GM19240 (cell line): ENCODE results near the gene CMAS.
"Not testable (repeated sequence)": the region's sequence is repeated elsewhere in the genome, so short reads cannot be mapped to it uniquely, and the experiment has no call there.

Experiments used
- DNase-seq: peaks from one replicate; pipeline ENCODE4 v3.0.0; 2011; ENCODE audit warnings: low spot score; ENCODE audit not compliant: insufficient read length

CMAS gene

DNA sequence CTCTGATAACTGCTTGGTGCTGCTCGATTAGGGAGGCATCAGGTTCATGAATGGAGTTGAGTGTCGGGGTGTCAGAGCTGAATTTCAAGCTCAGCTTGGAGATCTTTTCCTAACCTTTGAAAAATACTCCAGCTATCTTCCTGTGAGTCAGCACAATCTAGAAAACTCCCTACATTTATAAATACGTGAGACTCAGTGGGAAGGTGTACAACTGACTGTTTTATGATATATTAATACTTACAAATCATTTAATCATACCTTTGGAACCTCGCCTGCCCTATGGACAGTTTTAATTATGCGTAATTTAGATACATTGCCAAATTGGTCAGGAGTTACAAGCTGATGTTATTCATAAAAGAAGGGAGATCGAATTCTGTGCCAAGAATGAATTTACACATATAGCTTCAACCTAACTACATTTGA lies 961 bp downstream of the CMAS start:
- DNase-seq: no peak

DNA sequence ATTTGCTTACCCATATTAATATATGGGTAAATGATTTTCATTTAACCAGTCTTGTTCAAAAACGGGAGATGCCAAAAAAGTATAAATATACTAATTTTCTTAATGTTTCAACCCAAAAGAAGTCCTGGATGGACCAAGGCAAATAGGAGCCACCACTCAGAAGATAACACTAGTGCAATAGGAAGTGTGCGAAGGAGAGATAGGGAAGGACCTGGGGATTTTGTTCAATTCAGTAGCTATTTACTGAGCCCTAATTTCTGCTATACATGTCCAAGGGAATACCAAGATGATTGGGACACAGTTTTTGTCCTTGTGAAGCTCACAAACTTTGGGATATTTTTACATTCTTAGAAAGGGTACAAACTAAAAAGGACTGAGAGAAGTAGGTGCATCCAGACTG lies 1.5 kb downstream of the CMAS start:
- no peak for DNase-seq

DNA sequence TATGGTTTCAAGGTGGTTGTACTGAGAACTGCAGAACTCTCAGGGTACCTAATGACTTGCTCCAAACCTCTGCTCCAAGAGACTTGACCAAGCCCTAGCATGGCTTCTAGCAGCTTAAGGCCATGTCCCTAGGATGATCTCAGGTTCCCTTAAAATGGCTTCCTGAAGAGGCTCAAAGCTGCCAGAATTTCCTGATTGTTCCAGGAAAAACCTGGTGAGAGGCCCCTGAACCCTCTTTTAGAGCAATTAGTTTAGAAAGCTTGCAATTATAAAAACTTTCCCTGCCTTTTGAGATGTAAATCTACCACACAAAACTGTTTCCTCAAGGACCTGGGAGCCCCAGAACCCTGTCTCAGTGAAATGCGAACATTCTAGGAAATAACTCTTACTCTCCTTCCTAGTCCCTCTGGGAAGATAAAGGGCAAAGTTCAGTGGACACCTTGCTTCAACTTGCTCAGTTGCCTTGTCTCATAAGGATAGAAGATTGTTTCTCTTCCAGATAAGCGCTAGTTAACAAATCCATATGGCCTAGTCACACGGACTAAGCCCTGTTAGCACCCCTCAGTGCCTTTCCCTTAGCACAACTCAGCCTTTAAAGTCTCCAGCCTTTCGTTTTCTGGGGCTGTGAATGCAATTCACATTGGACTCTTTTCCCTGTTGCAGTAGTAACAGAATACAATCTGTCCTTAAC lies 2.5 kb downstream of the CMAS start:
- no peak for DNase-seq

DNA sequence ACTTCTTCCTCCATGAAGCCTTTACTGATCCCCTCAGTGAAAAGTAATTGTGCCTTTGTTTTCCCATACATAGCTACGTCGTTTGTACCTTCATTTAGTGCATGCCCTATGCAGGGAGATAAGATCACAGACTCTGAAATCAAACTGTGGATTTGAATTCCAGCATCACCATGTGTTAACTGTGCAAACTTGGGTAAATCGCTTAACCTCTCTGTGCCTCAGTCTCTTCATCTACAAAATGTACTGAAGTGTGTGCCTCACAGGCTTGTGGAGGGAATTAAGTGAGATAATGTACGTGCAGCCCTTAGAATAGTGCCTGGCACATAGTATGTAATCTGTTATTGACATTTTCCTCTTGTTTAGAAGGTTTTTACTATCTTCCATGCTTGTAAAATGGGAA lies 4.1 kb downstream of the CMAS start:
- DNase-seq: no peak

DNA sequence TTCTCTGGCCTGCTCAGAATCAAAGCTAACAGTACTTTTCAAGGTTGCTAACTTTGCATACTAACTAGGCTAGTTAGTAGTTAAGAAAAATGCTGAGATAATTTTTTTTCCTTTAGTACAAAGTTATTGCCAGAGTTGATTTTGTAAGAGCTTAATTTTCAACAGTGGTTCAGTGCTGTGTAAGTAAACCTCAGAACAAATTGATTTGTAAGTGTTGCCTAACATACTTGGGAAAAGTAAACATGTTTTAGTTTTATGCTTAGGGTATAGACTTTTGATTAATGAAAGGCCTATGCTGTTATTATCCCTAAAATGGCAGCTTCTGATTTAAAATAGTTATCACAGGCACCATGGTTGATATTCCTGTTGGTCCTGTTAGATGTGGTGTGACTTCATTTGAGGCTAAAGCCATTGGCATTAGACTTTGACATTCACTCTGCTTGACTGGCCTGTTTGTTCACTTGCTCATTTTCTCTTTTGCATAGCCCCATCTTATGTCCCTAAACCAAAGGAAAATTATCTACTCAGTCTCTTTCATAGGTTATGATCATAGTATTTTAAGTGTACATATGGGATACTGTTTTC lies 5.2 kb downstream of the CMAS start:
- no peak for DNase-seq

DNA sequence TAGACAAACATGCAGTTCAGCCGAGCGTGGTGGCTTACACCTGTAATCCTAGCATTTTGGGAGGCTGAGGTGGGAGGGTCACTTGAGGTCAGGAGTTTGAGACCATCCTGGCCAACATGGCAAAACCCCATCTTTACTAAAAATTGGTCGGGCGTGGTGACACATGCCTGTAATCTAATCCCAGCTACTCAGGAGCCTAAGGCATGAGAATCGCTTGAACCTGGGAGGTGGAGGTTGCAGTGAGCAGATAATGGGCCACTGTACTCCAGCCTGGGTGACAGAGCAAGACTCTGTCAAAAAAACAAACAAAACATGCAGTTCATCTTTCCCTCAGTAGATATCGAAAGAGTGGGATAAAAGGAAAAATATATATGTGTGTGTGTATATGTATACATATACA lies 7.0 kb downstream of the CMAS start:
- not testable (repeated sequence) for DNase-seq

DNA sequence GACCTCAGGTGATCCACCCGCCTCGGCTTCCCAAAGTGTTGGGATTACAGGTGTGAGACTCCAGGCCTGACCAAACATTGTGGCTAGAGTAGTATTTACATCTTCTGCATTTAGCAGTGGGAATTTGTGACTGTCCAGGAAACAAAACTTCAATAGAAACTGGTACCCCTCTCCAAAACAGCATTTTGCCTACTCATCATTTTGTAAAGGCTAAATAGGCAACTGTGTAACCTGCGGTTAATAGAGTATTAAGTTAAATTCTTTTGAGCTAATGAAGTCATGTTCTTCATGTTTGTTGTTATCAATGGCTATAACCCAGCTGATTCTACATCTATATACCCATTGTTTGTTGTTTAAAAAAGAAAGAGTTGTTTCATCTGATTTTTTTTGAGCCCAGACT lies 8.1 kb downstream of the CMAS start:
- DNase-seq: no peak

DNA sequence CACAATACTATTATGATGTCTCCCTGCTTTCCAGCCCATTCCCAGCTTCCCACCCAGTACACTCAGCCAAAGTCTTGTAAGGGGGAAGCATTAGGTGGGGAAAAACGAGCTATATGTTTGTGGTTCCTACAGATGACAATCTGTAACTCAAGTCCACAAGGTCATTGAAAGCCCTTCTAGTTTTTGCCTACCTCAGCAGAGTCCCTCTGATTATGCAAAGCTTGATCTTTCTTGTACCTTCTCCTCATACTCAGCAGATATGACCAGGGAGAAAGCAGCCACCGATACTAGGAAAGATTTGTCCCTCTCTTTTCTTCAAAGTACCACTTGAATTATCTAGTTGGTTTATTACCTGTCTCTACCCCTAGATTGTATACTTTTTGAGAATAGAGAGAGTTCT lies 10.6 kb downstream of the CMAS start:
- no peak for DNase-seq

DNA sequence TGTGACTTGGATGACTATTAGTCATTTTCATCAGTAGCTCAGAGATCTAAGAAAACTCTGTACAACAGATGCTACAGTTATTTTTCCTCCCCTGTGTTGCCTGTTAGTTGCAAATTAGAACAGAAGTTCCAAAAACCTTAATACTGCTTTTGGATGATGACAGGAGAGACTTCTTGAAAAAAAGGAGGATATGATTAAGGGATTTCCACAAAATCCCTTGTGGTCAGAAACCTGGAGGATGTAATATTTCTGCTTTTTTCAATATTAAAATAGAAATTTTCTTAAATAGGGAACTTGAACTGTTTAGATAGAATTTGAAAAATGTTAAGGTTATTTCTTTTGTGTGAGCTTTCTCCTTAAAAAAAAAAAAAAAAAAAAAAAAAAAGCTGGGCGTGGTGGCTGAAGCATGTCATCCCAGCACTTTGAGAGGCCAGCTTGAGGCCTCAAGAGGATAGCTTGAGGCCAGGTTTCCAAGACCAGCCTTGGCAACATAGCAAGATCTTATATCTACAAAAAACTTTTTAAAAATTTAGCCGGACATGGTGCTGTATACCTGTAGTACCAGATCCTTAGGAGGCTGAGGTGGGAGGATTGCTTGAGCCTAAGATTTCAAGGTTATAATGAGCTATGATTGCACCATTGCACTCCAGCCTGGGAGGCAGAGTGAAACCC lies 14.1 kb downstream of the CMAS start:
- no peak for DNase-seq

DNA sequence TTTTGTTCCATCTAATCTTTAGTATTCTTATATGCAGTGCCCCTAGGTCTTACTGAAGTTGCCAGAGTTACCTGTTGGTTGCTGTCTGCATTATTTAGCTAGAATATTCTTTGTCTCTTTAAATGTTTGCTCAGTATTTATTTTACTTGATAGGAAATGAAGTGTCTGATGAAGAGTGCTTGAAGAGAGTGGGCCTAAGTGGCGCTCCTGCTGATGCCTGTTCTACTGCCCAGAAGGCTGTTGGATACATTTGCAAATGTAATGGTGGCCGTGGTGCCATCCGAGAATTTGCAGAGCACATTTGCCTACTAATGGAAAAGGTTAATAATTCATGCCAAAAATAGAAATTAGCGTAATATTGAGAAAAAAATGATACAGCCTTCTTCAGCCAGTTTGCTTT lies 18.9 kb downstream of the CMAS start:
- DNase-seq: no peak

DNA sequence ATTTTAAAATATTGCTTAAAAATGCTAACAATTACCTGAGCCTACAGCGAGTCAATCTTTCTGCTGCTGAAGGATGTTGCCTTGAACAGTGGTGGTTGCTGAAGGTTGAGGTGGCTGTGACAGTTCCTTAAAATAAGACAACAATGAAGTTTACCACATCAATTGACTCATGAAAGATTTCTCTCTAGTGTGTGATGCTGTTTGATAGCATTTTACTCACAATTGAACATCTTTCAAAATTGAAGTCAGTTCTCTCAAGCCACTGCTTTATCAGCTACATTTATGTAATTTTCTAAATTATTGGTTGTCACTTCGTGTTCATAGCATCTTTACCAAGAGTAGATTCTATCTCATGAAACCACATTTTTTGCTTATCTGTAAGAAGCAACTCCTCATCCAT lies 20.3 kb downstream of the CMAS start:
- no peak for DNase-seq

DNA sequence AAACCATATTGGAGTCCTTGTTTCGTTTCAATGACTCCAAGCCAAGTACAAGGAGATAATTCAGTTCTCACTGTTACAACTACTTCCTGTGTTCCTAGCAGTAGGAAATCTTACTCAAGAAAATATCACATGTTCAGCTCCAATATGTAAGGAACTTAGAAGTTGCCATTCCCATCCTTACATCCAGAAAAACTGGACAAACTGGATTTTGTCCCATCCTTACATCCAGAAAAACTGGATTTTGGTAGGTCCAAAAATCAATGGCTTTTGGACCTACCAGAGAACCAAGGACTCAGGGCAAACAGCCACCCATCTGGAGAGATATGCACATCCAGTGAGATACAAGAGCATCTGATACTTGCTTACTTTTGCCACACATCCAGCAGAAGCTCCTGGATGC lies 23.8 kb downstream of the CMAS start:
- DNase-seq: no peak

DNA sequence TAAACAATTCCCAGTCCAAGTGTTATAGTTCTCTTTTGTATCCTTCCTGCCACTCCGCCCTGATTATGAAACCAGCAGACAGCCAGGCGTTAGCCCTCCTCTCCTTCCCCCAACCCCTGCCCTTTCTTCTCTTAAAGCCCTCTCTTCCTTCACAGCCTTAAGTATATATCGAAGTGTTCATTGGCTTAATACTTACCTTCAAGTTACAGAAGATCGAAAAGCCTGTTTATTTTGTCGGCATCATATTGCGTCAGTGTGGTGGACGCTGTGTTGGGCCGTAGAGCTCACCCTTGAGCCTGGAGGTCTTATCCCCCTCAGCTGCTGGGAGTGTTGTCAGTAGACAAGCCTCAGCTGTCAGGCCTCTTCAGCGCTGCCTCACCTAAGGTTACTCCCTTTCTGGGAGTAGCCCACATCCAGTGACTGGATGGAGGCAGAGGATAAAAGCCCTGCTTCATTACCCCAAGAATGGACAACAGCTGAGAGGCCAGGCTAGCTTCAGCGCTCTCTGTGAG lies 36.2 kb downstream of the CMAS start:
- no peak for DNase-seq

DNA sequence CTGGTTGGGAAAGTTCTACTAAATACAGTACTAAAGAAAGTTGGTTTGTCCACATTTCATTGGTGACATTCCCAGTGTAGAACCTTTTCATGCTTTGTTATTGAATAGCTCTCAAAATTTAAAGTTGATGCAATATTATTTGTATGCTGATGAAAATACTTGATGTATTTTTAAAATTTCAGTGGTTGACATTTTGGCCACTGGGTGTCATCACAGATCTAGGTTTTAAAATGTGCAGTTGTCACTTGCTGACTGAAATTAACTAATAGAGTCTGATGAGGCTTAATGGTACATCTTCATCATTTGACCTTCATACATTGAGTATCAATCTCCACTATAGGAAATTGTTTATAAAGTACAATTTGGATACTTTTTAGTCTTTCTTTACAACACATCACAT lies 37.1 kb downstream of the CMAS start:
- no peak for DNase-seq

DNA sequence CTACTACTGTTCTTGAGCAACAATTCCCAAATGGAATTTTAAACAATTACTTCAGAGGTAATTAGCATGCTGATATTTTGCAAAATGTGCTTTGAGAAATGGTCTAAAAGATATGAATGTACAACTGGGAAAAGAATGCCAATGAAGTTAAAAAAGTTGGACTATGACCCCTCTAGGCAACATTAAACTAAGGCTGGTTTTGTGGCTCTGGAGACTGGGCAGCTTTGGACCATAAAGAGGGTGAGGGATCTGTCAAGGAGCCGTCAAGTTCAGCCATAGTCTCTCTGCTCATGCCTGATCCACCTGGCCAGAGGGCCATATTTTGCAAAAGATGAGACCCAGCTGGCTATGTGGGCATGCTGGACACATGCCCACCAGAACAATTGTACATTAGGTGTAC lies 38.8 kb downstream of the CMAS start:
- DNase-seq: no peak

DNA sequence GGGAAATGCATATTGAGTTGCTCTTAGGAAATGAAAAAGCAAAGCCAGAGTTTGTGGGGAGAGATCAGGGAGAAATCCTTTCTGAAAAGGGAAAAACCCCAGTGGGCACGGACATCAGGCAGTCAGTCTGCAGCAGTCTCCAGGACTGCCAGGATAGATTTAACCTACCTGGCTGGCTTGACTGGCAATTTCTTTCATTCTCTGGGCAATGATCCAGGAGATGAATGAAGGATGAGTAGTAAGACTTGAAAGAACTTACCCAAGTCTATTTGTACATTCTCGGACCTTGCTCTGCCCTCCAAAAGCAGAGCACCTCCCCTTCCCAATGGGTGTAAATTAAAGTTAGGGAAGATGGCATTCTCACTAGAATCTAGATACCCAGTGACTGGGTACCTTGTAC lies 42.9 kb downstream of the CMAS start:
- DNase-seq: no peak

DNA sequence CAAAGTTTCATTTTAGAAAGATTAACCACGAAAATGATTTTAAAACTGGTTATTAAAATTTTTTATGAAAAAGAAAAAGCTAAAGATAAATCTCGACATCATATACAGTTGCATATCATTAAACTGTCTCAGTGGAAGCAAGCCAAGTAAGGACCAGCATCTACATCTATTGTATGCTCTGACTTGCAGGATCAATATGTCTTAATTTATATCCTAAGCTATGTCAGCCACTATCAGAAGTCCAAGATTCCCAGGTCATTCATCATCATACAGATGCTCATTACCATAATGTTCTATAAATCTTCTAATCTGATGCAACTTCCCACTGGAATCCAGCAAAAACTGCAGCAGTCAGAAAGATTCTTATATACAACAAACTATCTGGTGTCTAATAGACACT lies 43.5 kb downstream of the CMAS start:
- DNase-seq: no peak

DNA sequence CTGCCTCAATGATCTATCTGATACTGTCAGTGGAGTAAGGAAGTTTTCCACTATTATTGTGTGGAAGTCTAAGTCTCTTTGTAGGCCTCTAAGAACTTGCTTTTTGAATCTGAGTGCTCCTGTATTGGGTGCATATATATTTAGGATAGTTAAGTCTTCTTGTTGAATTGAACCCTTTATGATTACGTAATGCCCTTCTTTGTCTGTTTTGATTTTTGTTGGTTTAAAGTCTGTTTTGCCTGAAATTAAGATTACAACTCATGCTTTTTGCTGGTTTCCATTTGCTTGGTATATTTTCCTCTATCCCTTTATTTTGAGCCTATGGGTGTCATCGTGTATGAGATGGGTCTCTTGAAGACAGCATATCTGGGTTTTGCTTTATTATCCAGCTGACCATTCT lies 53.0 kb downstream of the CMAS start:
- DNase-seq: not testable (repeated sequence)

DNA sequence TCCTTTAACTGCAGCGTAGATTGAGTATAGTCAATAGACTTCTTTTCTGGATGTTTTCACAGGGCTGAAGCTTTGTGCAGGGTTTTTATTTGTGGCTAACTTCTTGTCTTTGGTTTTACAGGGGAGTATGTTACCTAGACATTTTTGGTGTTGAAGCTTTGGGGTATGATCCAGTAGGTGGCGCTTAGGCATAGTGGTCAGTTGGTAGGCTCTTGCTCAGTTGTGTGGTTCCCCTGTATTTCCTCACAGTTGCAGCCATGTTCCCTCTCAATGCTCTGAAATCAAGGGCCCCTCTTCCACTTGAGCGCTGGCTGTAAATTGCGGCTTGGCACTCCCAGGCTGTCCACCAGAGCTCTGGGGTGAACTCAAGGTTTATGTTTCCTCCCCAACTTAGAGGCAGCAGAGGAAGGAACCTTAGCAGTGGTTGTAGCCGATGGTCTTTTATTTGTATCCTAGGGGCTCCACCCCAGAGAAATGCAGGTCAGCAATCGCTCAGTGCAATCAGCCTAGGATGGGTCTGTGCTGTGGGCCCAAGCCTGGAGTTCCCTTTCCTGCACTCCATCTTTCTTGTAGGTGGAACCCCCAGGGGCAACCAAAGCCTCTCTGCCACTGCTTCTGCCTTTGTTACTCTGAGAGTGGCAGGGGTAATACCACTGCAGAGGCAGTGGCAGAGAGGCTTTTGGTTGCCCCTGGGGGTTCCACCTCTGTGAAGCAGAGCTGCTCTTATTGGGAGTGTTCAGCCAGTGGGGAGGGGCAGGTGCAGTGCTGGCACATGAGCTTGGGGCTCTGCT lies 55.1 kb downstream of the CMAS start:
- no peak for DNase-seq

DNA sequence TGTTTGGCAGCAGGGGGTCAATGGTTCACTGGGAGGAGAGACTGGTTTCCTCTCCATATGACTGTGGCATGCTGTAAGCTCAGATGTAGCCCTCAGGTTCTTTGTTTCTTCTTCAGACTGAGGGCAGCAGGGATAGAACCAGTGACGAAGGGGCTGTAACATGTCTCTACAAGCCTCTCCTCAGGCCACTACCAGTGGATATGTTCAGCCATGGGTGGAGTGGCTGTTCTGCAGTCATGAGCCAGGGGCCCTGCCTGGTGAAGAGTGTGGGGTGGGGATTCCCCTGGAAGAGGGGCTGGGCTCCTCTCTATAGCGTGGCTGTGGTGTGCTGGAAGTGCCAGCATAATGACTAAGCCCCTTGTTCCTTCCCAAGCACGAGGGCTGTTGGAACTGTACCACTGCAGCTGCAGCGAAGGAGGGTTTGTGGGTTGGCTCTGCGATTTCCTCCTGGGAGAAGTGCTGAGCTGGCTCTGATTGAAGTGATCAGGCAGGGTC lies 55.8 kb downstream of the CMAS start:
- DNase-seq: no peak

DNA sequence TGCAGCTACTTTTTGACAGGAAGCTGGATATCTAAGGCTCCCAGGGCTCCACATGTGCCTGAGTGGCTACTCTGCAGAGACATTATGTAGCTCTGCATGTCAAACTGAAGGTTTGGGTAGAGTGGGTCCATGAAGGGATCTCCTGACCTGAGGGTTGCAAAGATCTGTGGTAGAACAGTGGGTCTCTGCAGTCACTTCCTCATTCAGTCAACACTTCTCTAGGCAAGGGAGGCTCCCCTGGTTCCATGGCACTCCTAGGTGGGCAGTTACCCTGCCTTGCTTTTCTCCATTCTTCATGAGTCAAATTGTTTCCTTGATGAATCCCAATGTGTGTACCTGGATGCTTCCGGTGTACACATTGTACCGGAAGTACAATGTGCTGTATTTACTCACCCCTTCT lies 57.4 kb downstream of the CMAS start:
- DNase-seq: no peak

DNA sequence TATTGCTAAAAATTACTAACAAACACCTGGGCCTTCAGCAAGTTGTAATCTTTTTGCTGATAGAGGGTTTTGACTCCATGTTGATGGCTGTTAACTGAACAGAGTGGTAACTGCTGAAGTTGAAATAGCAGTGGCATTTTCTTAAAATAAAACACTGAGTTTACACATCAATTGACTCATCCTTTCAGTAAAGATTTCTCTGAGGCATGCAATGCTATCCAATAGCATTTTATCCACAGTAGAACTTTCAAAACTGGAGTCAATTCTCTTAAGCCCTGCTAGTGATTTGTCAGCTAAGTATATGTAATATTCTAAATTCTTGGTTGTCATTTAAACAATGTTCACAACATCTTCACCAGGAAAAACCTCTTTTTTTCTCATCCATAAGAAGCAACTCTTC lies 59.5 kb downstream of the CMAS start:
- no peak for DNase-seq
